C4-2B (cell line): Measurements from ENCODE around the gene FAAP100.

Source experiments
- ZFX ChIP-seq: fragments of 450-650 bp; IDR thresholded peaks from 2 replicates; pipeline ENCODE4 v1.6.1; 2017
- TF ChIP-seq, protein P1 (sequence below): fragments of 450-650 bp; conservative IDR thresholded peaks from 2 replicates; pipeline ENCODE4 v1.5.1; 2017; ENCODE audit warnings: mild to moderate bottlenecking

DNA sequence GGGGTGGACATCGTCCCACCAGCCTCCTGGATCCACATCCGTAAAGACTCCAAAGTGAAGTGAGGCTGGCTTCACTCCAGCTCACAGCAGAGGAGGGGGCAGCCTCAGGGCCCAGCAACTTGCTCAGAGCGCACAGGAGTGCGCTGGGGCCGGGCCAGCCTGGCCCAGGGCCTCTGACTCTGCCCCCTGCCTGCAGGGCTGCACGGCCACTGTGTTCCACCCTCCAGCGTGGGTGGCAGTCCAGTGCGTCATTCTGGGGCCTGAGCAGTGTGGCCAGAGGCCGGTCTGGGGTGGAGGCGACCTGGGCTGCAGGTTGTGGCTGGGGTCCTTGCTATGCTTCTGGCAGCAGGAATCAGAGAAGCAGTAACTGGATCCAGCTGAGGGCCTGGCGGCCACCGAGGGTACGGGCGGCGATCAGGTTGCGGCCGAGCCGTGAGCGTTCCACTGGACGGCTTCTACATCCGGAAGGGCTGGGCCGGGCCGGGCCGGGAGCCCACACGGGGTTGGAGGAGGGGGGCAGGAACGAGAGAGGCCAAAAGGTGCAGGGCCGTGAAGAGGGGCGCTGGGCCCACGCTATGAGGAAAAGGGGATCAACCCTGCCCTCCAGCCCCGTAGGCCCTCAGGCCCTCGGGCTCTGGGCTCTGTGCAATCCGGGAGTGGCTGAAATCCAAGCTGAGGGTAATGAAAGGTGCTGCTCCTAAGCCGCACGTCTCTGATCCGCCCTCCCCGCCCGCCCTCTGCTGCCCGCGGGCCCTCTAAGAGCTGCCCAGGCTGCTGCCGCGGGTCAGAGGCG lies 24.4 kb downstream of the FAAP100 start, which contains the start of gene FSCN2:
- TF ChIP-seq, protein P1, sequence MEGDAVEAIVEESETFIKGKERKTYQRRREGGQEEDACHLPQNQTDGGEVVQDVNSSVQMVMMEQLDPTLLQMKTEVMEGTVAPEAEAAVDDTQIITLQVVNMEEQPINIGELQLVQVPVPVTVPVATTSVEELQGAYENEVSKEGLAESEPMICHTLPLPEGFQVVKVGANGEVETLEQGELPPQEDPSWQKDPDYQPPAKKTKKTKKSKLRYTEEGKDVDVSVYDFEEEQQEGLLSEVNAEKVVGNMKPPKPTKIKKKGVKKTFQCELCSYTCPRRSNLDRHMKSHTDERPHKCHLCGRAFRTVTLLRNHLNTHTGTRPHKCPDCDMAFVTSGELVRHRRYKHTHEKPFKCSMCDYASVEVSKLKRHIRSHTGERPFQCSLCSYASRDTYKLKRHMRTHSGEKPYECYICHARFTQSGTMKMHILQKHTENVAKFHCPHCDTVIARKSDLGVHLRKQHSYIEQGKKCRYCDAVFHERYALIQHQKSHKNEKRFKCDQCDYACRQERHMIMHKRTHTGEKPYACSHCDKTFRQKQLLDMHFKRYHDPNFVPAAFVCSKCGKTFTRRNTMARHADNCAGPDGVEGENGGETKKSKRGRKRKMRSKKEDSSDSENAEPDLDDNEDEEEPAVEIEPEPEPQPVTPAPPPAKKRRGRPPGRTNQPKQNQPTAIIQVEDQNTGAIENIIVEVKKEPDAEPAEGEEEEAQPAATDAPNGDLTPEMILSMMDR, result no peak; the same call in 1 of the 2 replicates
- TF ChIP-seq ZFX, result no peak
